OCI-LY3 (cell line): ENCODE measurements around the gene EPHA6.

Source experiments
- H2AFZ ChIP-seq: fragments of 200-600, 300-600 bp; shearing (Covaris generic); 2 replicates; pipeline ENCODE4 v1.6.0; 2014; ENCODE audit warnings: antibody characterized with exemption, low read depth, low read length
- H3K27ac ChIP-seq: fragments of 200-600, 300-600 bp; sonication (generic); 2 replicates; pipeline ENCODE4 v1.5.1; 2014; ENCODE audit warnings: mild to moderate bottlenecking, low read length, moderate library complexity, mixed read lengths
- H3K27me3 ChIP-seq: fragments of 200-600, 300-600 bp; sonication (generic); 2 replicates; pipeline ENCODE4 v1.6.1; 2014; ENCODE audit warnings: low read depth, low read length, mixed read lengths
- H3K36me3 ChIP-seq: fragments of 200-600, 300-600 bp; sonication (generic); replicated peaks from 2 replicates; pipeline ENCODE3; 2014; ENCODE audit warnings: low read depth, low read length, mixed read lengths
- H3K4me1 ChIP-seq: fragments of 300-600, 200-600 bp; sonication (generic); 2 replicates; pipeline ENCODE4 v1.6.1; 2014; ENCODE audit warnings: low read length, mixed read lengths
- H3K4me2 ChIP-seq: fragments of 200-600, 300-600 bp; sonication (generic); 2 replicates; pipeline ENCODE4 v1.6.1; 2014; ENCODE audit warnings: low read length, mixed read lengths
- H3K4me3 ChIP-seq: fragments of 300-600, 200-600 bp; sonication (generic); 2 replicates; pipeline ENCODE4 v1.5.1; 2014; ENCODE audit warnings: antibody characterized with exemption, mild to moderate bottlenecking, low read length, moderate library complexity
- H3K79me2 ChIP-seq: fragments of 300-600, 200-600 bp; shearing (Covaris generic); 2 replicates; pipeline ENCODE4 v1.6.1; 2014; ENCODE audit warnings: mild to moderate bottlenecking, low read length, mixed read lengths
- H3K9ac ChIP-seq: fragments of 300-600, 200-600 bp; shearing (Covaris generic); 2 replicates; pipeline ENCODE4 v1.6.0; 2014; ENCODE audit warnings: mild to moderate bottlenecking, low read length, moderate library complexity
- H3K9me3 ChIP-seq: fragments of 200-600, 300-600 bp; shearing (Covaris generic); 2 replicates; pipeline ENCODE4 v1.6.1; 2014; ENCODE audit warnings: low read length, mixed read lengths; ENCODE audit not compliant: insufficient read depth
- H4K20me1 ChIP-seq: fragments of 200-600, 300-600 bp; sonication (generic); 2 replicates; pipeline ENCODE4 v1.6.1; 2016; ENCODE audit warnings: low read length, mixed read lengths; ENCODE audit not compliant: insufficient read depth
- CTCF ChIP-seq: fragments of 200-600, 300-600 bp; sonication (generic); IDR thresholded peaks from 2 replicates; pipeline ENCODE4 v1.5.1; 2014; ENCODE audit warnings: antibody characterized with exemption, low read length, low read depth
- EZH2phosphoT487 ChIP-seq: fragments of 200-600 bp; shearing (Covaris generic); IDR thresholded peaks from 2 replicates; pipeline ENCODE4 v1.6.1; 2018; ENCODE audit warnings: antibody characterized with exemption, mixed run types, low read depth

EPHA6 gene

GRCh38 chr3:96813820-96814650, at the start of gene EPHA6:
Gene EPHA6 (plus strand): TSS chr3:96814594.
- Histone ChIP-seq H3K4me3 (no peak within 1 kb of the TSS), H3K27me3 (no peaks in the 10 kb centered on the region), H3K4me1 (no peaks in the 10 kb centered on the region), H3K9me3 (no peaks in the 10 kb centered on the region), H3K4me2 (no peak within 1 kb of the TSS), H3K9ac (no peak within 1 kb of the TSS), H3K79me2 (no peaks in the 10 kb centered on the region), H3K36me3 (no peaks in the 10 kb centered on the region), H3K27ac (no peak within 1 kb of the TSS), H2AFZ (no peak within 1 kb of the TSS), H4K20me1 (no peaks in the 10 kb centered on the region)
- no peak for TF ChIP-seq EZH2phosphoT487
- TF ChIP-seq CTCF = no peak

GRCh38 chr3:96776818-96777217, 37.6 kb upstream of the EPHA6 start:
- no peak for TF ChIP-seq EZH2phosphoT487
- TF ChIP-seq CTCF = no peak
- Histone ChIP-seq H2AFZ (no peak overlapping the region), H3K4me1 (no peaks in the 10 kb centered on the region), H3K4me2 (no peak overlapping the region), H4K20me1 (no peaks in the 10 kb centered on the region), H3K36me3 (no peaks in the 10 kb centered on the region), H3K9me3 (0 out of 2 replicates have a peak, but pooled peaks cover 5% of the 10 kb centered on the region), H3K27me3 (no peaks in the 10 kb centered on the region), H3K9ac (no peak overlapping the region), H3K27ac (no peak overlapping the region), H3K79me2 (no peaks in the 10 kb centered on the region), H3K4me3 (no peak overlapping the region)

GRCh38 chr3:96779810-96780209, 34.6 kb upstream of the EPHA6 start:
- no peak overlapping the region for H3K4me2 ChIP-seq
- TF ChIP-seq CTCF (peak; percentile 18), EZH2phosphoT487 (no peak)
- H3K9ac ChIP-seq = no peak overlapping the region
- H3K9me3 ChIP-seq = no peaks in the 10 kb centered on the region
- H3K36me3 ChIP-seq = no peaks in the 10 kb centered on the region
- H4K20me1 ChIP-seq = no peaks in the 10 kb centered on the region
- H3K27me3 ChIP-seq = no peaks in the 10 kb centered on the region
- H3K4me1 ChIP-seq = no peaks in the 10 kb centered on the region
- H2AFZ ChIP-seq = no peak overlapping the region
- no peak overlapping the region for H3K27ac ChIP-seq
- H3K4me3 ChIP-seq = no peak overlapping the region
- H3K79me2 ChIP-seq = no peaks in the 10 kb centered on the region

GRCh38 chr3:96796101-96796500, 18.3 kb upstream of the EPHA6 start:
- Histone ChIP-seq H3K79me2 (no peaks in the 10 kb centered on the region), H3K27ac (no peak overlapping the region), H3K4me1 (no peaks in the 10 kb centered on the region), H2AFZ (no peak overlapping the region), H3K4me3 (no peak overlapping the region), H3K27me3 (no peaks in the 10 kb centered on the region), H3K9me3 (no peaks in the 10 kb centered on the region), H4K20me1 (no peaks in the 10 kb centered on the region), H3K9ac (no peak overlapping the region), H3K4me2 (no peak overlapping the region), H3K36me3 (no peaks in the 10 kb centered on the region)
- TF ChIP-seq EZH2phosphoT487 = no peak
- TF ChIP-seq CTCF = no peak
